WTC11 (cell line): ENCODE data around the gene TMEFF2. TPM values are rescaled to one million over a fixed set of nuclear protein-coding genes. Genes with fewer than 3 reads are reported as not detected.

Experiments
- ATAC-seq: fragments of 200-7000 bp; cut with Tn5 transposase; 2 replicates; pipeline ENCODE4 v1.10.0; 2021; ENCODE audit warnings: mild to moderate bottlenecking, moderate library complexity
- CTCF ChIA-PET: fragments of 300-600 bp; sonication (Branson Sonifier 250); formaldehyde crosslinking; loops from one replicate; lab custom pipeline; 2021; ENCODE audit warnings: antibody characterized with exemption; lab: Charles Lee
- POLR2A ChIA-PET: fragments of 350-600 bp; sonication (Branson Sonifier 250); formaldehyde crosslinking; loops from one replicate; lab custom pipeline; 2021; ENCODE audit warnings: antibody characterized with exemption; lab: Charles Lee
- DNase-seq: peaks from one replicate; pipeline ENCODE4 v3.0.0; 2021; ENCODE audit warnings: low spot score
- H3K27ac Mint-ChIP-seq: 2 replicates; pipeline ENCODE4 v1.8.0; 2021; ENCODE audit warnings: mixed read lengths
- H3K27me3 Mint-ChIP-seq: 2 replicates; pipeline ENCODE4 v1.8.0; 2021; ENCODE audit warnings: low read depth, mild to moderate bottlenecking, moderate library complexity, mixed read lengths
- H3K36me3 Mint-ChIP-seq: 2 replicates; pipeline ENCODE4 v1.8.0; 2021; ENCODE audit warnings: mixed read lengths
- H3K4me1 Mint-ChIP-seq: 2 replicates; pipeline ENCODE4 v1.8.0; 2022; ENCODE audit warnings: mixed read lengths
- H3K4me3 Mint-ChIP-seq: 2 replicates; pipeline ENCODE4 v1.8.0; 2021; ENCODE audit warnings: mild to moderate bottlenecking, moderate library complexity, mixed read lengths
- H3K9me3 Mint-ChIP-seq: 2 replicates; pipeline ENCODE4 v1.8.0; 2021; ENCODE audit warnings: mixed read lengths
- CREB1 ChIP-seq: sonication (generic); formaldehyde crosslinking; IDR thresholded peaks from 2 replicates; pipeline ENCODE4 v1.8.0; 2023; ENCODE audit warnings: mild to moderate bottlenecking, missing genetic modification reagents
- EMX1 ChIP-seq: fragments of 250-450 bp; sonication (Bioruptor Pico); IDR thresholded peaks from 2 replicates; pipeline ENCODE4 v1.8.0; 2021; ENCODE audit warnings: mild to moderate bottlenecking
- ESRRA ChIP-seq: sonication (generic); formaldehyde crosslinking; IDR thresholded peaks from 2 replicates; pipeline ENCODE4 v1.8.1; 2022; ENCODE audit warnings: mild to moderate bottlenecking, missing genetic modification reagents, borderline replicate concordance
- HMGA2 ChIP-seq: fragments of 250-450 bp; sonication (Bioruptor Pico); IDR thresholded peaks from 2 replicates; pipeline ENCODE4 v1.4.0; 2021; ENCODE audit warnings: mild to moderate bottlenecking, moderate library complexity
- MXD4 ChIP-seq: fragments of 250-450 bp; sonication (Bioruptor Pico); IDR thresholded peaks from 2 replicates; pipeline ENCODE4 v1.8.0; 2021; ENCODE audit warnings: mild to moderate bottlenecking, moderate library complexity, borderline replicate concordance
- NFATC4 ChIP-seq: fragments of 250-450 bp; sonication (Bioruptor Pico); IDR thresholded peaks from 2 replicates; pipeline ENCODE4 v1.9.0; 2021; ENCODE audit warnings: mild to moderate bottlenecking
- STAT6 ChIP-seq: sonication (generic); formaldehyde crosslinking; conservative IDR thresholded peaks from 2 replicates; pipeline ENCODE4 v1.8.1; 2023; ENCODE audit warnings: mild to moderate bottlenecking, low read depth, missing genetic modification reagents, moderate library complexity
- TCF7 ChIP-seq: sonication (generic); formaldehyde crosslinking; IDR thresholded peaks from 2 replicates; pipeline ENCODE4 v1.8.0; 2022; ENCODE audit warnings: mild to moderate bottlenecking, low read depth, missing genetic modification reagents, moderate library complexity
- ZNF396 ChIP-seq: fragments of 250-450 bp; sonication (Bioruptor Pico); IDR thresholded peaks from 2 replicates; pipeline ENCODE4 v1.8.0; 2021; ENCODE audit warnings: mild to moderate bottlenecking, moderate library complexity, borderline replicate concordance
- ZNF512 ChIP-seq: sonication (generic); formaldehyde crosslinking; IDR thresholded peaks from 2 replicates; pipeline ENCODE4 v1.8.1; 2022; ENCODE audit warnings: missing genetic modification reagents, borderline replicate concordance
- total RNA-seq: library from RNA; stranded (reverse); gene quantifications from 3 replicates; pipeline ENCODE4 v1.2.3, GENCODE V29; 2021
- TF ChIP-seq, protein P1 (sequence below): sonication (generic); formaldehyde crosslinking; IDR thresholded peaks from 2 replicates; pipeline ENCODE4 v1.8.1; 2022; ENCODE audit warnings: low read depth, missing genetic modification reagents, borderline replicate concordance
- TF ChIP-seq, protein P2 (sequence below): sonication (generic); formaldehyde crosslinking; IDR thresholded peaks from 2 replicates; pipeline ENCODE4 v1.8.1; 2023; ENCODE audit warnings: mild to moderate bottlenecking, moderate library complexity, missing genetic modification reagents
- TF ChIP-seq, protein P3 (sequence below): sonication (generic); formaldehyde crosslinking; IDR thresholded peaks from 2 replicates; pipeline ENCODE4 v1.8.0; 2023; ENCODE audit warnings: missing genetic modification reagents, mild to moderate bottlenecking, borderline replicate concordance
- TF ChIP-seq, protein P4 (sequence below): fragments of 250-450 bp; sonication (Bioruptor Pico); IDR thresholded peaks from 2 replicates; pipeline ENCODE4 v1.9.0; 2021; ENCODE audit warnings: mild to moderate bottlenecking, borderline replicate concordance

TMEFF2 gene
- total RNA-seq, 1 experiment from 2014 or later: 2.3 TPM

GRCh38 chr2:191915750-191916149 is 279.0 kb downstream of the TMEFF2 start:
- ChIA-PET CTCF (no interaction called here), POLR2A (no interaction called here)
- H3K4me3 Mint-ChIP-seq: no peak overlapping the region
- TF ChIP-seq ZNF512 (CRISPR knock-in tag) (no peak), HMGA2 (CRISPR knock-in tag) (no peak)
- peaks cover 35% of the 10 kb centered on the region for H3K4me1 Mint-ChIP-seq
- ATAC-seq (no peak), DNase-seq (no peak)
- H3K27me3 Mint-ChIP-seq: no peaks in the 10 kb centered on the region
- H3K9me3 Mint-ChIP-seq: peaks cover 3% of the 10 kb centered on the region; the same call in 1 of the 2 replicates
- no peak overlapping the region for H3K27ac Mint-ChIP-seq
- no peaks in the 10 kb centered on the region for H3K36me3 Mint-ChIP-seq

GRCh38 chr2:191913796-191914195 is 280.9 kb downstream of the TMEFF2 start:
- ChIA-PET POLR2A (no interaction called here), CTCF (interaction anchor here (0.6 to 1.2 kb wide), 4 partner anchors 112 to 359 kb away, joined by 3 to 4 read pairs (median 4); no protein-coding TSS in a partner anchor)
- H3K4me1 Mint-ChIP-seq: peaks cover 40% of the 10 kb centered on the region
- no peaks in the 10 kb centered on the region for H3K9me3 Mint-ChIP-seq
- H3K27me3 Mint-ChIP-seq: no peaks in the 10 kb centered on the region
- no peaks in the 10 kb centered on the region for H3K36me3 Mint-ChIP-seq
- DNase-seq (no peak), ATAC-seq (no peak)
- H3K4me3 Mint-ChIP-seq: no peak overlapping the region
- no peak overlapping the region for H3K27ac Mint-ChIP-seq
- TF ChIP-seq, protein P1, sequence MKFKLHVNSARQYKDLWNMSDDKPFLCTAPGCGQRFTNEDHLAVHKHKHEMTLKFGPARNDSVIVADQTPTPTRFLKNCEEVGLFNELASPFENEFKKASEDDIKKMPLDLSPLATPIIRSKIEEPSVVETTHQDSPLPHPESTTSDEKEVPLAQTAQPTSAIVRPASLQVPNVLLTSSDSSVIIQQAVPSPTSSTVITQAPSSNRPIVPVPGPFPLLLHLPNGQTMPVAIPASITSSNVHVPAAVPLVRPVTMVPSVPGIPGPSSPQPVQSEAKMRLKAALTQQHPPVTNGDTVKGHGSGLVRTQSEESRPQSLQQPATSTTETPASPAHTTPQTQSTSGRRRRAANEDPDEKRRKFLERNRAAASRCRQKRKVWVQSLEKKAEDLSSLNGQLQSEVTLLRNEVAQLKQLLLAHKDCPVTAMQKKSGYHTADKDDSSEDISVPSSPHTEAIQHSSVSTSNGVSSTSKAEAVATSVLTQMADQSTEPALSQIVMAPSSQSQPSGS: no peak
- TF ChIP-seq, protein P2, sequence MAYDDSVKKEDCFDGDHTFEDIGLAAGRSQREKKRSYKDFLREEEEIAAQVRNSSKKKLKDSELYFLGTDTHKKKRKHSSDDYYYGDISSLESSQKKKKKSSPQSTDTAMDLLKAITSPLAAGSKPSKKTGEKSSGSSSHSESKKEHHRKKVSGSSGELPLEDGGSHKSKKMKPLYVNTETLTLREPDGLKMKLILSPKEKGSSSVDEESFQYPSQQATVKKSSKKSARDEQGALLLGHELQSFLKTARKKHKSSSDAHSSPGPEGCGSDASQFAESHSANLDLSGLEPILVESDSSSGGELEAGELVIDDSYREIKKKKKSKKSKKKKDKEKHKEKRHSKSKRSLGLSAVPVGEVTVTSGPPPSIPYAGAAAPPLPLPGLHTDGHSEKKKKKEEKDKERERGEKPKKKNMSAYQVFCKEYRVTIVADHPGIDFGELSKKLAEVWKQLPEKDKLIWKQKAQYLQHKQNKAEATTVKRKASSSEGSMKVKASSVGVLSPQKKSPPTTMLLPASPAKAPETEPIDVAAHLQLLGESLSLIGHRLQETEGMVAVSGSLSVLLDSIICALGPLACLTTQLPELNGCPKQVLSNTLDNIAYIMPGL: no peak
- TF ChIP-seq CREB1 (CRISPR knock-in tag): no peak
- no peak for TF ChIP-seq TCF7
- no peak for TF ChIP-seq MXD4
- TF ChIP-seq, all 79 proteins: peak for 0

- no peak for ATAC-seq
- Mint-ChIP-seq H3K9me3 (no peaks in the 10 kb centered on the region), H3K36me3 (no peaks in the 10 kb centered on the region), H3K4me3 (no peak overlapping the region), H3K27me3 (no peaks in the 10 kb centered on the region), H3K27ac (no peak overlapping the region), H3K4me1 (peaks cover 35% of the 10 kb centered on the region)
- DNase-seq: no peak
- POLR2A ChIA-PET: no interaction called here
- CTCF ChIA-PET: interaction anchor here (1.0 to 1.2 kb wide), 3 partner anchors 44 to 154 kb away, joined by 3 to 4 read pairs (median 3); no protein-coding TSS in a partner anchor
- TF ChIP-seq EMX1 (no peak), ESRRA (no peak), NFATC4 (CRISPR knock-in tag) (no peak), STAT6 (CRISPR knock-in tag) (no peak), ZNF396 (no peak)
- TF ChIP-seq, protein P3, sequence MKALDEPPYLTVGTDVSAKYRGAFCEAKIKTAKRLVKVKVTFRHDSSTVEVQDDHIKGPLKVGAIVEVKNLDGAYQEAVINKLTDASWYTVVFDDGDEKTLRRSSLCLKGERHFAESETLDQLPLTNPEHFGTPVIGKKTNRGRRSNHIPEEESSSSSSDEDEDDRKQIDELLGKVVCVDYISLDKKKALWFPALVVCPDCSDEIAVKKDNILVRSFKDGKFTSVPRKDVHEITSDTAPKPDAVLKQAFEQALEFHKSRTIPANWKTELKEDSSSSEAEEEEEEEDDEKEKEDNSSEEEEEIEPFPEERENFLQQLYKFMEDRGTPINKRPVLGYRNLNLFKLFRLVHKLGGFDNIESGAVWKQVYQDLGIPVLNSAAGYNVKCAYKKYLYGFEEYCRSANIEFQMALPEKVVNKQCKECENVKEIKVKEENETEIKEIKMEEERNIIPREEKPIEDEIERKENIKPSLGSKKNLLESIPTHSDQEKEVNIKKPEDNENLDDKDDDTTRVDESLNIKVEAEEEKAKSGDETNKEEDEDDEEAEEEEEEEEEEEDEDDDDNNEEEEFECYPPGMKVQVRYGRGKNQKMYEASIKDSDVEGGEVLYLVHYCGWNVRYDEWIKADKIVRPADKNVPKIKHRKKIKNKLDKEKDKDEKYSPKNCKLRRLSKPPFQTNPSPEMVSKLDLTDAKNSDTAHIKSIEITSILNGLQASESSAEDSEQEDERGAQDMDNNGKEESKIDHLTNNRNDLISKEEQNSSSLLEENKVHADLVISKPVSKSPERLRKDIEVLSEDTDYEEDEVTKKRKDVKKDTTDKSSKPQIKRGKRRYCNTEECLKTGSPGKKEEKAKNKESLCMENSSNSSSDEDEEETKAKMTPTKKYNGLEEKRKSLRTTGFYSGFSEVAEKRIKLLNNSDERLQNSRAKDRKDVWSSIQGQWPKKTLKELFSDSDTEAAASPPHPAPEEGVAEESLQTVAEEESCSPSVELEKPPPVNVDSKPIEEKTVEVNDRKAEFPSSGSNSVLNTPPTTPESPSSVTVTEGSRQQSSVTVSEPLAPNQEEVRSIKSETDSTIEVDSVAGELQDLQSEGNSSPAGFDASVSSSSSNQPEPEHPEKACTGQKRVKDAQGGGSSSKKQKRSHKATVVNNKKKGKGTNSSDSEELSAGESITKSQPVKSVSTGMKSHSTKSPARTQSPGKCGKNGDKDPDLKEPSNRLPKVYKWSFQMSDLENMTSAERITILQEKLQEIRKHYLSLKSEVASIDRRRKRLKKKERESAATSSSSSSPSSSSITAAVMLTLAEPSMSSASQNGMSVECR (CRISPR knock-in tag): no peak
- TF ChIP-seq, protein P4, sequence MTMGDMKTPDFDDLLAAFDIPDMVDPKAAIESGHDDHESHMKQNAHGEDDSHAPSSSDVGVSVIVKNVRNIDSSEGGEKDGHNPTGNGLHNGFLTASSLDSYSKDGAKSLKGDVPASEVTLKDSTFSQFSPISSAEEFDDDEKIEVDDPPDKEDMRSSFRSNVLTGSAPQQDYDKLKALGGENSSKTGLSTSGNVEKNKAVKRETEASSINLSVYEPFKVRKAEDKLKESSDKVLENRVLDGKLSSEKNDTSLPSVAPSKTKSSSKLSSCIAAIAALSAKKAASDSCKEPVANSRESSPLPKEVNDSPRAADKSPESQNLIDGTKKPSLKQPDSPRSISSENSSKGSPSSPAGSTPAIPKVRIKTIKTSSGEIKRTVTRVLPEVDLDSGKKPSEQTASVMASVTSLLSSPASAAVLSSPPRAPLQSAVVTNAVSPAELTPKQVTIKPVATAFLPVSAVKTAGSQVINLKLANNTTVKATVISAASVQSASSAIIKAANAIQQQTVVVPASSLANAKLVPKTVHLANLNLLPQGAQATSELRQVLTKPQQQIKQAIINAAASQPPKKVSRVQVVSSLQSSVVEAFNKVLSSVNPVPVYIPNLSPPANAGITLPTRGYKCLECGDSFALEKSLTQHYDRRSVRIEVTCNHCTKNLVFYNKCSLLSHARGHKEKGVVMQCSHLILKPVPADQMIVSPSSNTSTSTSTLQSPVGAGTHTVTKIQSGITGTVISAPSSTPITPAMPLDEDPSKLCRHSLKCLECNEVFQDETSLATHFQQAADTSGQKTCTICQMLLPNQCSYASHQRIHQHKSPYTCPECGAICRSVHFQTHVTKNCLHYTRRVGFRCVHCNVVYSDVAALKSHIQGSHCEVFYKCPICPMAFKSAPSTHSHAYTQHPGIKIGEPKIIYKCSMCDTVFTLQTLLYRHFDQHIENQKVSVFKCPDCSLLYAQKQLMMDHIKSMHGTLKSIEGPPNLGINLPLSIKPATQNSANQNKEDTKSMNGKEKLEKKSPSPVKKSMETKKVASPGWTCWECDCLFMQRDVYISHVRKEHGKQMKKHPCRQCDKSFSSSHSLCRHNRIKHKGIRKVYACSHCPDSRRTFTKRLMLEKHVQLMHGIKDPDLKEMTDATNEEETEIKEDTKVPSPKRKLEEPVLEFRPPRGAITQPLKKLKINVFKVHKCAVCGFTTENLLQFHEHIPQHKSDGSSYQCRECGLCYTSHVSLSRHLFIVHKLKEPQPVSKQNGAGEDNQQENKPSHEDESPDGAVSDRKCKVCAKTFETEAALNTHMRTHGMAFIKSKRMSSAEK (CRISPR knock-in tag): no peak
Observed at GRCh38 chr2:191912764-191913163, 282.0 kb downstream of the TMEFF2 start.
